ENCODE results near the gene RNF4.

Gene RNF4

GRCh38 chr4:2482192-2482591 is 13.3 kb downstream of the RNF4 start:
- Histone ChIP-seq H3K4me1 (ENCODE audit: low read length) (peaks cover 58% of the 10 kb centered on the region), H3K9ac (ENCODE audit: low read length) (no peak overlapping the region), H4K20me1 (ENCODE audit: insufficient read depth, low read length) (peaks cover 92% of the 10 kb centered on the region), H3K4me2 (ENCODE audit: low read depth, low read length) (peak overlapping the region; percentile 4; the same call in 1 of the 2 replicates), H3K9me3 (replicated peaks; ENCODE audit: insufficient read depth, low read length) (no peaks in the 10 kb centered on the region), H2AFZ (ENCODE audit: low read length) (no peak overlapping the region), H3K9me2 (replicated peaks; ENCODE audit: insufficient read depth, low read length) (no peaks in the 10 kb centered on the region), H3K79me2 (ENCODE audit: low read length) (peaks cover 99% of the 10 kb centered on the region), H3K27ac (ENCODE audit: low read length) (no peak overlapping the region), H3F3A (ENCODE audit: insufficient read depth, low read length) (peaks cover 25% of the 10 kb centered on the region), H3K27me3 (replicated peaks; ENCODE audit: insufficient read depth, low read length) (no peaks in the 10 kb centered on the region), H3K36me3 (replicated peaks; ENCODE audit: insufficient read depth, low read length) (no peaks in the 10 kb centered on the region), H3K4me3 (ENCODE audit: low read length) (no peak overlapping the region)
- TF ChIP-seq CTCF (IDR thresholded peaks at IDR 0.05; ENCODE audit: low read length) = no peak
- TF ChIP-seq EZH2phosphoT487 (IDR thresholded peaks at IDR 0.05; ENCODE audit: low read length) = no peak
- TF ChIP-seq EZH2 (optimal IDR thresholded peaks at IDR 0.05; ENCODE audit: low read depth, low read length) = no peak
- no peak for DNase-seq

GRCh38 chr4:2482693-2483092 is 13.8 kb downstream of the RNF4 start:
- no peak overlapping the region for H2AFZ ChIP-seq (ENCODE audit: low read length)
- H3K27ac ChIP-seq (ENCODE audit: low read length) = no peak overlapping the region
- H3K4me3 ChIP-seq (ENCODE audit: low read length) = no peak overlapping the region
- DNase-seq = no peak
- H3K27me3 ChIP-seq (replicated peaks; ENCODE audit: insufficient read depth, low read length) = no peaks in the 10 kb centered on the region
- H3K79me2 ChIP-seq (ENCODE audit: low read length) = peaks cover 99% of the 10 kb centered on the region
- peaks cover 62% of the 10 kb centered on the region for H3K4me1 ChIP-seq (ENCODE audit: low read length)
- no peaks in the 10 kb centered on the region for H3K9me3 ChIP-seq (replicated peaks; ENCODE audit: insufficient read depth, low read length)
- TF ChIP-seq EZH2 (optimal IDR thresholded peaks at IDR 0.05; ENCODE audit: low read depth, low read length) (no peak), CTCF (IDR thresholded peaks at IDR 0.05; ENCODE audit: low read length) (no peak), EZH2phosphoT487 (IDR thresholded peaks at IDR 0.05; ENCODE audit: low read length) (no peak)
- no peak overlapping the region for H3K9ac ChIP-seq (ENCODE audit: low read length)
- H3K36me3 ChIP-seq (replicated peaks; ENCODE audit: insufficient read depth, low read length) = no peaks in the 10 kb centered on the region
- H3K9me2 ChIP-seq (replicated peaks; ENCODE audit: insufficient read depth, low read length) = no peaks in the 10 kb centered on the region
- H3F3A ChIP-seq (ENCODE audit: insufficient read depth, low read length) = peaks cover 30% of the 10 kb centered on the region
- H4K20me1 ChIP-seq (ENCODE audit: insufficient read depth, low read length) = peaks cover 92% of the 10 kb centered on the region
- 0 out of 2 replicates have a peak overlapping the region, but pooled peaks have one; percentile 4 for H3K4me2 ChIP-seq (ENCODE audit: low read depth, low read length)

- H4K20me1 ChIP-seq (ENCODE audit: insufficient read depth, low read length) = peaks cover 92% of the 10 kb centered on the region
- H3K9me2 ChIP-seq (replicated peaks; ENCODE audit: insufficient read depth, low read length) = no peaks in the 10 kb centered on the region
- H3K36me3 ChIP-seq (replicated peaks; ENCODE audit: insufficient read depth, low read length) = no peaks in the 10 kb centered on the region
- peaks cover 33% of the 10 kb centered on the region for H3F3A ChIP-seq (ENCODE audit: insufficient read depth, low read length)
- peaks cover 66% of the 10 kb centered on the region for H3K4me1 ChIP-seq (ENCODE audit: low read length)
- no peaks in the 10 kb centered on the region for H3K27me3 ChIP-seq (replicated peaks; ENCODE audit: insufficient read depth, low read length)
- peaks cover 99% of the 10 kb centered on the region for H3K79me2 ChIP-seq (ENCODE audit: low read length)
- H3K4me2 ChIP-seq (ENCODE audit: low read depth, low read length) = no peak overlapping the region
- TF ChIP-seq CTCF (IDR thresholded peaks at IDR 0.05; ENCODE audit: low read length) (no peak), EZH2phosphoT487 (IDR thresholded peaks at IDR 0.05; ENCODE audit: low read length) (no peak), EZH2 (optimal IDR thresholded peaks at IDR 0.05; ENCODE audit: low read depth, low read length) (no peak)
- H3K4me3 ChIP-seq (ENCODE audit: low read length) = no peak overlapping the region
- H3K27ac ChIP-seq (ENCODE audit: low read length) = no peak overlapping the region
- no peak overlapping the region for H2AFZ ChIP-seq (ENCODE audit: low read length)
- no peak overlapping the region for H3K9ac ChIP-seq (ENCODE audit: low read length)
- no peak for DNase-seq
- no peaks in the 10 kb centered on the region for H3K9me3 ChIP-seq (replicated peaks; ENCODE audit: insufficient read depth, low read length)
These were observed 14.3 kb downstream of the RNF4 start for GRCh38 chr4:2483237-2483636.
